ENCODE data around the gene BCR. TPM values are rescaled to one million over a fixed set of nuclear protein-coding genes. Genes with fewer than 3 reads are reported as not detected.
A peak's percentile ranks its signal among the peaks of the same experiment; 100 is the strongest.

BCR gene
- total RNA-seq, 2 experiments from 2014 or later: 20.6 to 40.2 TPM

GRCh38 chr22:23261900-23262450, 81.7 kb downstream of the BCR start:
- Mint-ChIP-seq H3K4me1 (peaks cover 7% of the 10 kb centered on the region), H3K27me3 (no peaks in the 10 kb centered on the region), H3K27ac (no peak overlapping the region), H3K9me3 (ENCODE audit: low read depth) (no peaks in the 10 kb centered on the region), H3K4me3 (no peak overlapping the region), H3K36me3 (no peaks in the 10 kb centered on the region)
- CTCF ChIA-PET: interaction anchor here (2.1 kb wide), 1 partner anchor 20 kb away, joined by 5 read pairs; no protein-coding TSS in a partner anchor
- ATAC-seq (no peak), DNase-seq (no peak)

- H3K36me3 Mint-ChIP-seq: no peaks in the 10 kb centered on the region
- no peaks in the 10 kb centered on the region for H3K27me3 Mint-ChIP-seq
- CTCF ChIA-PET: interaction anchor here (2.1 kb wide), 1 partner anchor 19 kb away, joined by 5 read pairs; no protein-coding TSS in a partner anchor
- no peak overlapping the region for H3K4me3 Mint-ChIP-seq
- DNase-seq (no peak), ATAC-seq (no peak)
- H3K9me3 Mint-ChIP-seq (ENCODE audit: low read depth): no peaks in the 10 kb centered on the region
- H3K4me1 Mint-ChIP-seq: peaks cover 10% of the 10 kb centered on the region
- no peak overlapping the region for H3K27ac Mint-ChIP-seq
These were observed 82.4 kb downstream of the BCR start for GRCh38 chr22:23262518-23263332.

- DNase-seq: peak; percentile 73
- Mint-ChIP-seq H3K36me3 (no peaks in the 10 kb centered on the region), H3K27ac (peak overlapping the region; percentile 57), H3K27me3 (no peaks in the 10 kb centered on the region), H3K9me3 (ENCODE audit: low read depth) (no peaks in the 10 kb centered on the region), H3K4me1 (peaks cover 20% of the 10 kb centered on the region), H3K4me3 (no peak overlapping the region)
- ATAC-seq: peak; percentile 82
- CTCF ChIA-PET: interaction anchor here (1.5 to 2.1 kb wide), 3 partner anchors 18 to 83 kb away, joined by 3 to 5 read pairs (median 4); partner anchors contain the start of gene BCR
These were observed 83.6 kb downstream of the BCR start for GRCh38 chr22:23263651-23264555.

- H3K27me3 Mint-ChIP-seq: no peaks in the 10 kb centered on the region
- ATAC-seq (no peak), DNase-seq (no peak)
- no peaks in the 10 kb centered on the region for H3K36me3 Mint-ChIP-seq
- H3K9me3 Mint-ChIP-seq (ENCODE audit: low read depth): no peaks in the 10 kb centered on the region
- CTCF ChIA-PET: interaction anchor here (1.1 to 1.9 kb wide), 5 partner anchors 38 to 91 kb away, joined by 3 to 6 read pairs (median 4); partner anchors contain the start of gene BCR
- peaks cover 29% of the 10 kb centered on the region for H3K4me1 Mint-ChIP-seq
- no peak overlapping the region for H3K4me3 Mint-ChIP-seq
- H3K27ac Mint-ChIP-seq: no peak overlapping the region
These were observed 84.5 kb downstream of the BCR start for GRCh38 chr22:23264610-23265367.

- Mint-ChIP-seq H3K27me3 (no peaks in the 10 kb centered on the region), H3K4me1 (peaks cover 30% of the 10 kb centered on the region), H3K4me3 (no peak overlapping the region), H3K9me3 (ENCODE audit: low read depth) (no peaks in the 10 kb centered on the region), H3K27ac (no peak overlapping the region), H3K36me3 (no peaks in the 10 kb centered on the region)
- no peak for ATAC-seq
- DNase-seq: no peak
- CTCF ChIA-PET: interaction anchor here (1.1 to 1.9 kb wide), 6 partner anchors 17 to 92 kb away, joined by 3 to 6 read pairs (median 4); partner anchors contain the start of gene BCR
These were observed 85.0 kb downstream of the BCR start for GRCh38 chr22:23265368-23265700.

GRCh38 chr22:23266780-23267179, 86.5 kb downstream of the BCR start:
- no peak for DNase-seq
- Mint-ChIP-seq H3K27ac (no peak overlapping the region), H3K4me3 (no peak overlapping the region), H3K27me3 (no peaks in the 10 kb centered on the region), H3K36me3 (no peaks in the 10 kb centered on the region), H3K4me1 (peaks cover 30% of the 10 kb centered on the region), H3K9me3 (ENCODE audit: low read depth) (no peaks in the 10 kb centered on the region)
- CTCF ChIA-PET: interaction anchor here (1.8 kb wide), 1 partner anchor 15 kb away, joined by 5 read pairs; no protein-coding TSS in a partner anchor
- ATAC-seq: no peak

- H3K36me3 Mint-ChIP-seq: no peaks in the 10 kb centered on the region
These were observed 87.1 kb downstream of the BCR start for GRCh38 chr22:23267226-23268043.

GRCh38 chr22:23268139-23268712, 87.9 kb downstream of the BCR start:
- DNase-seq: no peak
- no peak for ATAC-seq
- Mint-ChIP-seq H3K4me1 (peaks cover 30% of the 10 kb centered on the region), H3K36me3 (no peaks in the 10 kb centered on the region), H3K27me3 (no peaks in the 10 kb centered on the region), H3K27ac (peak overlapping the region; percentile 11), H3K4me3 (no peak overlapping the region), H3K9me3 (ENCODE audit: low read depth) (no peaks in the 10 kb centered on the region)
- CTCF ChIA-PET: interaction anchor here (1.2 to 2.7 kb wide), 4 partner anchors 14 to 91 kb away, joined by 4 to 10 read pairs (median 4); no protein-coding TSS in a partner anchor

More at GRCh38 chr22:23267226-23268043, 87.1 kb downstream of the BCR start:
- H3K4me3 Mint-ChIP-seq: no peak overlapping the region
- no peak for DNase-seq
- no peak overlapping the region for H3K27ac Mint-ChIP-seq
- H3K27me3 Mint-ChIP-seq: no peaks in the 10 kb centered on the region
- CTCF ChIA-PET: interaction anchor here (1.8 kb wide), 1 partner anchor 15 kb away, joined by 5 read pairs; no protein-coding TSS in a partner anchor
- no peaks in the 10 kb centered on the region for H3K9me3 Mint-ChIP-seq (ENCODE audit: low read depth)
- no peak for ATAC-seq
- H3K4me1 Mint-ChIP-seq: peaks cover 30% of the 10 kb centered on the region

GRCh38 chr22:23268877-23269276, 88.6 kb downstream of the BCR start:
- no peaks in the 10 kb centered on the region for H3K9me3 Mint-ChIP-seq (ENCODE audit: low read depth)
- H3K4me3 Mint-ChIP-seq: no peak overlapping the region
- CTCF ChIA-PET: interaction anchor here (1.2 to 2.7 kb wide), 6 partner anchors 10 to 98 kb away, joined by 3 to 10 read pairs (median 4); no protein-coding TSS in a partner anchor
- peaks cover 29% of the 10 kb centered on the region for H3K4me1 Mint-ChIP-seq
- ATAC-seq: peak; percentile 66
- H3K36me3 Mint-ChIP-seq: no peaks in the 10 kb centered on the region
- H3K27me3 Mint-ChIP-seq: no peaks in the 10 kb centered on the region
- peak; percentile 70 for DNase-seq
- peak overlapping the region; percentile 56 for H3K27ac Mint-ChIP-seq

GRCh38 chr22:23269441-23270211, 89.3 kb downstream of the BCR start:
- ATAC-seq: no peak
- Mint-ChIP-seq H3K27ac (no peak overlapping the region), H3K9me3 (ENCODE audit: low read depth) (no peaks in the 10 kb centered on the region), H3K4me3 (no peak overlapping the region), H3K27me3 (no peaks in the 10 kb centered on the region), H3K4me1 (peaks cover 29% of the 10 kb centered on the region), H3K36me3 (no peaks in the 10 kb centered on the region)
- no peak for DNase-seq
- CTCF ChIA-PET: interaction anchor here (1.0 to 2.7 kb wide), 7 partner anchors 9 to 99 kb away, joined by 3 to 10 read pairs (median 4); no protein-coding TSS in a partner anchor

- ATAC-seq: no peak
- no peak for DNase-seq
- no peak overlapping the region for H3K4me3 Mint-ChIP-seq
- CTCF ChIA-PET: interaction anchor here (0.8 to 2.7 kb wide), 5 partner anchors 9 to 99 kb away, joined by 3 to 10 read pairs (median 4); no protein-coding TSS in a partner anchor
- H3K9me3 Mint-ChIP-seq (ENCODE audit: low read depth): no peaks in the 10 kb centered on the region
- peak overlapping the region; percentile 22 for H3K27ac Mint-ChIP-seq
- no peaks in the 10 kb centered on the region for H3K27me3 Mint-ChIP-seq
- H3K36me3 Mint-ChIP-seq: no peaks in the 10 kb centered on the region
- H3K4me1 Mint-ChIP-seq: peaks cover 29% of the 10 kb centered on the region
These were observed 90.0 kb downstream of the BCR start for GRCh38 chr22:23270212-23270733.
